ENCODE data around the gene PRR14L.

Gene PRR14L

GRCh38 chr22:31739795-31740201 lies 10.1 kb downstream of the PRR14L start:
- Histone ChIP-seq H3K4me1 (ENCODE audit: control insufficient read depth, insufficient read depth, low read length) (peaks cover 2% of the 10 kb centered on the region), H3K4me2 (ENCODE audit: low read length) (no peak overlapping the region), H3K9me3 (replicated peaks; ENCODE audit: low read length) (no peaks in the 10 kb centered on the region), H3K9ac (ENCODE audit: low read depth, low read length) (no peak overlapping the region), H3K4me3 (ENCODE audit: low read length) (no peak overlapping the region), H3K36me3 (ENCODE audit: insufficient read depth, low read length) (peaks cover 30% of the 10 kb centered on the region), H3K27me3 (ENCODE audit: control insufficient read depth, insufficient read depth, low read length) (no peaks in the 10 kb centered on the region)

DNA sequence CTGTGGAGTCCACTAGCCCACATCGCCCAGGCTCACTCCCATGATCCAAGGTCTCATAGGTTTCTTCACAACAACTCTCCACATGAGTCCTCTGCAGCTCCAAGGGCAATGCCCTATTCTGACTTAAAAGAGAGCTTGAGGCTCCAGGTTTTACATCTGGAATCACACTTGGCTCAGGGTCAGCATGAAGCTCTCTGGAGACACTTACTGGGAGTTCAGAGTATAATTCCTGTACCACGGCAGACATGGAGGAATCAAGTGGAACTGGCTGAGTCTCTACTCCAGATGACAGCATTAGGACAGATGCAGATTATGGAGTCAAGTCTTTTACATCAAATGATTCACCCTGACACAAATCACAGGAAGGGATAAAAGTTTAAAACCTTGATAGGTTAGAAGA lies 11.4 kb downstream of the PRR14L start:
- no peak overlapping the region for H3K9ac ChIP-seq (ENCODE audit: low read depth, low read length)
- peaks cover 11% of the 10 kb centered on the region for H3K4me1 ChIP-seq (ENCODE audit: control insufficient read depth, insufficient read depth, low read length)
- H3K36me3 ChIP-seq (ENCODE audit: insufficient read depth, low read length) = peaks cover 30% of the 10 kb centered on the region
- H3K9me3 ChIP-seq (replicated peaks; ENCODE audit: low read length) = no peaks in the 10 kb centered on the region
- no peak overlapping the region for H3K4me3 ChIP-seq (ENCODE audit: low read length)
- H3K4me2 ChIP-seq (ENCODE audit: low read length) = no peak overlapping the region
- no peaks in the 10 kb centered on the region for H3K27me3 ChIP-seq (ENCODE audit: control insufficient read depth, insufficient read depth, low read length)

- Histone ChIP-seq H3K27me3 (ENCODE audit: control insufficient read depth, insufficient read depth, low read length) (no peaks in the 10 kb centered on the region), H3K36me3 (ENCODE audit: insufficient read depth, low read length) (peaks cover 34% of the 10 kb centered on the region), H3K4me1 (ENCODE audit: control insufficient read depth, insufficient read depth, low read length) (peaks cover 11% of the 10 kb centered on the region), H3K4me2 (ENCODE audit: low read length) (no peak overlapping the region), H3K4me3 (ENCODE audit: low read length) (no peak overlapping the region), H3K9me3 (replicated peaks; ENCODE audit: low read length) (no peaks in the 10 kb centered on the region), H3K9ac (ENCODE audit: low read depth, low read length) (no peak overlapping the region)
Measured at GRCh38 chr22:31737932-31738331, 12.0 kb downstream of the PRR14L start.

DNA sequence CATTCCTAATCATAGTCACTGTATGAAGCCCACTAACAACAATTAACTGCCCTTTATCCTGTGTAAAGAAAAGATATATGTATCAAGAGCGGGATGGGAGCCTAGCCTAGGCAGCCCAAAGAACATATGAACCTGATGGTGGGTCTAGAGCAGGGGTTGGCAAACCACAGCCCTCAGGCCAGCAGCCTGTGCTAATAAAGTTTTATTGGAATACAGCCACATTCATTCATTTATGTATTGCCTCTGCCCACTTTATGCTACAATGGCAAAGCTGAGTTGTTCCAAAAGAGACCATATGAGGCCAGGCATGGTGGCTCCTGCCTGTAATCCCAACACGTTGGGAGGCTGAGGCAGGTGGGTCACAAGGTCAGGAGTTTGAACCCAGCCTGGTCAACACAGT lies 13.5 kb downstream of the PRR14L start:
- H3K4me2 ChIP-seq (ENCODE audit: low read length) = no peak overlapping the region
- no peak overlapping the region for H3K4me3 ChIP-seq (ENCODE audit: low read length)
- no peaks in the 10 kb centered on the region for H3K9me3 ChIP-seq (replicated peaks; ENCODE audit: low read length)
- no peaks in the 10 kb centered on the region for H3K27me3 ChIP-seq (ENCODE audit: control insufficient read depth, insufficient read depth, low read length)
- peaks cover 44% of the 10 kb centered on the region for H3K36me3 ChIP-seq (ENCODE audit: insufficient read depth, low read length)
- H3K4me1 ChIP-seq (ENCODE audit: control insufficient read depth, insufficient read depth, low read length) = peaks cover 11% of the 10 kb centered on the region
- no peak overlapping the region for H3K9ac ChIP-seq (ENCODE audit: low read depth, low read length)

GRCh38 chr22:31734512-31734911 lies 15.4 kb downstream of the PRR14L start:
- Histone ChIP-seq H3K9me3 (replicated peaks; ENCODE audit: low read length) (no peaks in the 10 kb centered on the region), H3K4me3 (ENCODE audit: low read length) (no peak overlapping the region), H3K9ac (ENCODE audit: low read depth, low read length) (no peak overlapping the region), H3K27me3 (ENCODE audit: control insufficient read depth, insufficient read depth, low read length) (no peaks in the 10 kb centered on the region), H3K4me2 (ENCODE audit: low read length) (peak overlapping the region; percentile 27), H3K4me1 (ENCODE audit: control insufficient read depth, insufficient read depth, low read length) (peaks cover 14% of the 10 kb centered on the region), H3K36me3 (ENCODE audit: insufficient read depth, low read length) (peaks cover 40% of the 10 kb centered on the region)

- Histone ChIP-seq H3K9me3 (replicated peaks; ENCODE audit: low read length) (no peaks in the 10 kb centered on the region), H3K4me3 (ENCODE audit: low read length) (no peak overlapping the region), H3K9ac (ENCODE audit: low read depth, low read length) (no peak overlapping the region), H3K4me2 (ENCODE audit: low read length) (no peak overlapping the region), H3K4me1 (ENCODE audit: control insufficient read depth, insufficient read depth, low read length) (peaks cover 14% of the 10 kb centered on the region), H3K36me3 (ENCODE audit: insufficient read depth, low read length) (peaks cover 31% of the 10 kb centered on the region), H3K27me3 (ENCODE audit: control insufficient read depth, insufficient read depth, low read length) (no peaks in the 10 kb centered on the region)
Measured at GRCh38 chr22:31733580-31734079, 16.3 kb downstream of the PRR14L start.

DNA sequence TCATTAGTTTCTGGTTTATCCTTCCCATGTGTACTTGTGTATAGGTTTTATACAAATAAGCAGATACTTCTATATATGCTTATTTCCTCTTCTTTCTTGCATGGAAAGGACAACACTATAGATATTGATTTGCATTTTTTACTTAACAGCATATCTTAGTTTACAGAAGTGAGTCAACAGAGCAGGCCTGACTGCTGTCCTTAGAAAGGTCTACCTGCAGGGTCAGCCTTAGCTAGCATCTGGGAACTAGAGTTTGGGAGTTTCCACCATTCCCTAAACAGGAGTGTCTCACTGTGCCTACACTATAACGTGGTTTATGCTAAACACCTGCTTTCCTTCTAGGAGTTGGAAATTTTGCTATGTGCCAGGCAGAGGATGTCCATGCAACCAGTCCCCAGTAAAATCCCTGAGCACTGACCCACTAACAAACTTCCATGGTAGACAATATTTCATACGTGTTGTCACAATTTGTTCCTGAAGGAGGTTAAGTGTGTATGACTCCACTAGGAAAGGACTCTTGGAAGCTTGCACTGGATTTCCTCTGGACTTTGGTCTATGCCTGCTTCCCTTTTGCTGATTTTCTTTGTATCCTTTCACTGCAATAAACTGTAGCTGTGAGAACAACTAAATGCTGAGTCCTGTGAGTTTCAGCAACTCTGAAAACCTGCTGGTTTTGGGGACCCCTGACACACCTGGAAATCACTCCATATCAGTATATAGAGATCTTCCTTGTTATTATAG lies 17.7 kb downstream of the PRR14L start:
- Histone ChIP-seq H3K4me1 (ENCODE audit: control insufficient read depth, insufficient read depth, low read length) (peaks cover 14% of the 10 kb centered on the region), H3K36me3 (ENCODE audit: insufficient read depth, low read length) (peaks cover 22% of the 10 kb centered on the region), H3K4me3 (ENCODE audit: low read length) (no peak overlapping the region)

GRCh38 chr22:31730344-31730711 lies 19.6 kb downstream of the PRR14L start:
- no peaks in the 10 kb centered on the region for H3K9me3 ChIP-seq (replicated peaks; ENCODE audit: low read length)
- peaks cover 22% of the 10 kb centered on the region for H3K36me3 ChIP-seq (ENCODE audit: insufficient read depth, low read length)
- H3K4me2 ChIP-seq (ENCODE audit: low read length) = no peak overlapping the region
- no peak overlapping the region for H3K4me3 ChIP-seq (ENCODE audit: low read length)
- peaks cover 14% of the 10 kb centered on the region for H3K4me1 ChIP-seq (ENCODE audit: control insufficient read depth, insufficient read depth, low read length)
- no peaks in the 10 kb centered on the region for H3K27me3 ChIP-seq (ENCODE audit: control insufficient read depth, insufficient read depth, low read length)
- H3K9ac ChIP-seq (ENCODE audit: low read depth, low read length) = no peak overlapping the region

More for the DNA sequence above, 17.7 kb downstream of the PRR14L start:
- H3K9ac ChIP-seq (ENCODE audit: low read depth, low read length) = no peak overlapping the region
- no peaks in the 10 kb centered on the region for H3K27me3 ChIP-seq (ENCODE audit: control insufficient read depth, insufficient read depth, low read length)
- no peaks in the 10 kb centered on the region for H3K9me3 ChIP-seq (replicated peaks; ENCODE audit: low read length)
- H3K4me2 ChIP-seq (ENCODE audit: low read length) = no peak overlapping the region

DNA sequence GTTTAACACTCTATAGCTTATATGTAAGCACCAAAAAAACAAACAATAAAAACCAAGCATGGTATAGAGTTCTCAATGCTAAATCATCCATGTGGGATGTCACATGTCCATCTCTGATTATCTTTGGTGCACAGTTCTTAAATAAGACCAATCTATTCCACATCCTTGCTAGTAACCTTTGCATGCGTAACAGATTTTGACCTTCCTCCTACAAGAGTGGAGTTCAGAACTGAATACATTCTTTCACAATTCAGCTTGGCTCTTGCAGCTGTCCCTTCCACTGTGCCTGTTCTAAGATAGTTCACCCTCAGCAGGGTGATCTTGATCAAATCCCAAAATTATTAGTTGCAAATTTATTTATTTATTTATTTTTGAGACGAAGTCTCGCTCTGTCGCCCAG lies 21.1 kb downstream of the PRR14L start:
- Histone ChIP-seq H3K36me3 (ENCODE audit: insufficient read depth, low read length) (peaks cover 33% of the 10 kb centered on the region), H3K4me3 (ENCODE audit: low read length) (no peak overlapping the region), H3K4me1 (ENCODE audit: control insufficient read depth, insufficient read depth, low read length) (peaks cover 3% of the 10 kb centered on the region), H3K9ac (ENCODE audit: low read depth, low read length) (no peak overlapping the region), H3K4me2 (ENCODE audit: low read length) (no peak overlapping the region), H3K9me3 (replicated peaks; ENCODE audit: low read length) (no peaks in the 10 kb centered on the region), H3K27me3 (ENCODE audit: control insufficient read depth, insufficient read depth, low read length) (no peaks in the 10 kb centered on the region)

DNA sequence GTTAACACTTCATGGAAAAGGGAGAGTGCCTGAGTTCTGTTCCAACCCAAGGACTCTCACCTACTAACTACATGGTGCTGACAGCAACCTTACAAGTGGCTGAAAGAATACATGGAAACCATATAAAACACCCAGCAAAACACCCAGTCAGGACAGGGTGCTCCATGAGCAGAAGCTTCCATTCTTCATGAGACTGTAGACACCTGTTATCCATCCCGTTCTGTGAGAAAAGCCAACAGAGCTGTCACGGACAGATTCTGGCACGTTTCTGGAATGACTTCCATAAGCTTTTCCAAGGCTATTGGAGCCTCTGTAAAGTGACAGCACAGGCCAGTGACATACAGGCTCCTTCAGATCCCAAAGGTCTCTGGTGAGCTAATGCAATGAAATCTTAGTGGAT lies 23.2 kb downstream of the PRR14L start:
- Histone ChIP-seq H3K9ac (ENCODE audit: low read depth, low read length) (no peak overlapping the region), H3K4me1 (ENCODE audit: control insufficient read depth, insufficient read depth, low read length) (peaks cover 3% of the 10 kb centered on the region), H3K36me3 (ENCODE audit: insufficient read depth, low read length) (peaks cover 30% of the 10 kb centered on the region), H3K4me2 (ENCODE audit: low read length) (no peak overlapping the region), H3K9me3 (replicated peaks; ENCODE audit: low read length) (no peaks in the 10 kb centered on the region), H3K27me3 (ENCODE audit: control insufficient read depth, insufficient read depth, low read length) (no peaks in the 10 kb centered on the region), H3K4me3 (ENCODE audit: low read length) (no peak overlapping the region)

DNA sequence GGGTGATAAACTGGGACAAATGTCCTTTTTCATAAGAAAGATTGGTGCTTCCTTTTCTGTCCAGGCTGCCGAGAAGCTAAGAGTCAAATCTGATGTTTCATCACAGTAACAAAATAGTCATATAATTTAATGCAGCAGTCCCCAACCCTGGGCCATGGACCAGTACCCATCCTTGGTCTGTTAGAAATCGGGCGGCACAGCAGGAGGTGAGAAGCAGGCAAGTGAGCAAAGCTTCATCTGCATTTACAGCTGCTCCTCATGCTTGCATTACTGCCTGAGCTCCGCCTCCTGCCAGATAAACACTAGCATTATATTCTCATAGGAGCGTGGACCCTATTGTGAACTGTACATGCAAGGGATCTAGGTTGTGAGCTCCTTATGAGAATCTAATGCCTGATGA lies 26.2 kb downstream of the PRR14L start:
- H3K4me2 ChIP-seq (ENCODE audit: low read length) = no peak overlapping the region
- no peaks in the 10 kb centered on the region for H3K4me1 ChIP-seq (ENCODE audit: control insufficient read depth, insufficient read depth, low read length)
- no peak overlapping the region for H3K4me3 ChIP-seq (ENCODE audit: low read length)
- no peaks in the 10 kb centered on the region for H3K9me3 ChIP-seq (replicated peaks; ENCODE audit: low read length)
- no peak overlapping the region for H3K9ac ChIP-seq (ENCODE audit: low read depth, low read length)
- H3K27me3 ChIP-seq (ENCODE audit: control insufficient read depth, insufficient read depth, low read length) = no peaks in the 10 kb centered on the region
- H3K36me3 ChIP-seq (ENCODE audit: insufficient read depth, low read length) = peaks cover 44% of the 10 kb centered on the region

GRCh38 chr22:31719850-31720471 lies 30.0 kb downstream of the PRR14L start:
- H3K27me3 ChIP-seq (ENCODE audit: control insufficient read depth, insufficient read depth, low read length) = no peaks in the 10 kb centered on the region
- peaks cover 63% of the 10 kb centered on the region for H3K36me3 ChIP-seq (ENCODE audit: insufficient read depth, low read length)
- H3K4me2 ChIP-seq (ENCODE audit: low read length) = no peak overlapping the region
- no peaks in the 10 kb centered on the region for H3K9me3 ChIP-seq (replicated peaks; ENCODE audit: low read length)
- H3K4me1 ChIP-seq (ENCODE audit: control insufficient read depth, insufficient read depth, low read length) = no peaks in the 10 kb centered on the region
- H3K4me3 ChIP-seq (ENCODE audit: low read length) = no peak overlapping the region
- H3K9ac ChIP-seq (ENCODE audit: low read depth, low read length) = no peak overlapping the region

Data from skeletal muscle satellite cell (primary cell).